Measurements from ENCODE around the gene GPR78.

DNA sequence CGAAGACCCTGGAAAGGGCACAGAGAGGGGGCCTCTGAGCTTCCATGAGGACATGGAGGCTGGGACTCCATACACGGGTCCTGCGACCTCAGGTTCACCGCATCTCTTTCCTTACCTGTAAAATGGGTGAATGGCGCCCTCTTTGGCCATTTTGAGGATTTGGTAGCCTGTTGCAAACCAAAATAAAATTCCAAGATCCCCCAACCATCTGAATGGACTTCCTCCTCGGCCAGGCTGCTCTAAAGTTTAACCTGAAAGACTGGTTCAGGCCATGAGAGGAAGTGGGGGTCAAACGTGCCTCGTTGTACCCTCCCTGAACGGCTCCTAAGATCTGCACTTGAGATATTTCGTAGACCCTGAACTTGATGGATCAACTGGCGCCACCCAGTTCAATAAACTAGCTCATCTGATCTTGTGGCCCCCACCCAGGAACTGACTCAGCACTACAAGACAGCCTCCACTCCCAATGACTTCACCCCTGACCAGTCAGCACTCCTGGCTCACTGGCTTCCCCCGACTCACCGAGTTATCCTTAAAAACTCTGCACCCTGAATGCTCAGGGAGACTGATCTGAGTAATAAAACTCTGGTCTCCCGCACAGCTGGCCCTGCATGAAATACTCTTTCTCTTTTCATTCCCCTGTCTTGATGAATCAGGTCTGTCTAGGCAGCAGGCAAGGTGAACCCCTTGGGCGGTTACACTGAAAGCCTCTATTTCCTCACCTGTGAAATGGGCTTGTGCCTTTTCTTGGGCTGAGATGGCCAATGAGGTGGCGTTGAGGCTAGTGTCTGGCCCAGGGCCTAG, 32.9 kb upstream of the GPR78 start:
- TF ChIP-seq EZH2 (optimal IDR thresholded peaks at IDR 0.05; ENCODE audit: low read depth, low read length) (no peak), EZH2phosphoT487 (IDR thresholded peaks at IDR 0.05; ENCODE audit: low read length) (no peak)
- TF ChIP-seq, protein P1, sequence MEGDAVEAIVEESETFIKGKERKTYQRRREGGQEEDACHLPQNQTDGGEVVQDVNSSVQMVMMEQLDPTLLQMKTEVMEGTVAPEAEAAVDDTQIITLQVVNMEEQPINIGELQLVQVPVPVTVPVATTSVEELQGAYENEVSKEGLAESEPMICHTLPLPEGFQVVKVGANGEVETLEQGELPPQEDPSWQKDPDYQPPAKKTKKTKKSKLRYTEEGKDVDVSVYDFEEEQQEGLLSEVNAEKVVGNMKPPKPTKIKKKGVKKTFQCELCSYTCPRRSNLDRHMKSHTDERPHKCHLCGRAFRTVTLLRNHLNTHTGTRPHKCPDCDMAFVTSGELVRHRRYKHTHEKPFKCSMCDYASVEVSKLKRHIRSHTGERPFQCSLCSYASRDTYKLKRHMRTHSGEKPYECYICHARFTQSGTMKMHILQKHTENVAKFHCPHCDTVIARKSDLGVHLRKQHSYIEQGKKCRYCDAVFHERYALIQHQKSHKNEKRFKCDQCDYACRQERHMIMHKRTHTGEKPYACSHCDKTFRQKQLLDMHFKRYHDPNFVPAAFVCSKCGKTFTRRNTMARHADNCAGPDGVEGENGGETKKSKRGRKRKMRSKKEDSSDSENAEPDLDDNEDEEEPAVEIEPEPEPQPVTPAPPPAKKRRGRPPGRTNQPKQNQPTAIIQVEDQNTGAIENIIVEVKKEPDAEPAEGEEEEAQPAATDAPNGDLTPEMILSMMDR (IDR thresholded peaks at IDR 0.05; ENCODE audit: low read length), result peak; percentile 67

Data from MM.1S (cell line).